Measurements from ENCODE around the gene ME1.

ME1 gene

DNA sequence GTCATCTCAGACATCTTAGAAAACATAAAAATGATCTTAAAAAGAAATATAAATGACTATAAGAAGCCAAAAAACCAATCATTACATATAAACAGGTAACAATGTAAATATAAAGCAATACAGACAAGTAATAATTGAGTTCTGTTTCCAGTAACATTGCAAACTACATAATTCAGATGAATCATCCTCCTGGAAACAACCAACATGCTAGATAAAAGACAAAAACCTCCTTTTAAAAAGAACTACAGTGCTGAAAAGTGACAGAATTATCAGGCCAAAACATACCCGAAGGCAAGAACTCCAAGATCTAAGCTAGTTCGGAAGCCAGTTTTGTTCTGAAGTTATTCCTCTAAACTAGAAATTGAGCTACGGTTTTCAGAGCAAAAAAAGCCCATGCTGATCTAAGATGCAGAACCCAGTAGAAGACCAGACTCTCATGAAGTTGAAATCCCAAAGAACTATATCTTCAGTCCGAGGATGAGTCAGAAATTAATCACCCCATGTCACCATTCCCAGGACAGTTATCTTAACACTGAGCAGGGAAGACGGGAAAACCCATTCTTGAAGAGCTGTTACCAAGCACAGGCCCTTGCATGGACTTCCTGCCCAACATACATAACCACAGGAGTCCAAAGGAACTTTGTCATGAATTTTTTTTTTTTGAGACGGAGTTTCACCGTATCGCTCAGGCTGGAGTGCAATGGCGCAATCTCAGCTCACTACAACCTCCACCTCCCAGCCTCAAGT, 247.6 kb downstream of the ME1 start:
- DNase-seq = no peak

DNA sequence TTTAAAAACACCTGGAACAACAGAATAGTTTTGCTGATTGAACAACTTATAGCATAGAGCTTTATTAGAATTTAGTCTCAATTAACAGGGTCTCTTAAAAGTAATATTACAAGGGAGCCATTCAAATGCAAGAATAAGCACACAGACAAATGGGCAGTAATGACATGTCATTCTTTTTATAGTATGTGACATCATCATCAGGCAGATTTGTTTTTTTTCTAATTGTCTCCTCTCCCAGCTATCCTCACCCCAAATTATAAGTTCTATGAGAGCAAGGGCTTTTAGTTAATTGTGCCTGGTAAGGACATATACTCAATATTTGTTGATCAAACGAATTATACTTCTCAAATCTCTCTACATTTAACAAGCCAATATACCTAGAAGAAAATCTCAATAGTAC, 248.7 kb downstream of the ME1 start:
- DNase-seq = no peak

- DNase-seq = no peak
These were observed 250.4 kb downstream of the ME1 start for GRCh38 chr6:83180426-83180950.

GRCh38 chr6:83176246-83176645, 254.6 kb downstream of the ME1 start:
- no peak for DNase-seq

GRCh38 chr6:83169511-83169910, 261.3 kb downstream of the ME1 start:
- DNase-seq = no peak

GRCh38 chr6:83169106-83169505, 261.7 kb downstream of the ME1 start:
- DNase-seq = no peak

DNA sequence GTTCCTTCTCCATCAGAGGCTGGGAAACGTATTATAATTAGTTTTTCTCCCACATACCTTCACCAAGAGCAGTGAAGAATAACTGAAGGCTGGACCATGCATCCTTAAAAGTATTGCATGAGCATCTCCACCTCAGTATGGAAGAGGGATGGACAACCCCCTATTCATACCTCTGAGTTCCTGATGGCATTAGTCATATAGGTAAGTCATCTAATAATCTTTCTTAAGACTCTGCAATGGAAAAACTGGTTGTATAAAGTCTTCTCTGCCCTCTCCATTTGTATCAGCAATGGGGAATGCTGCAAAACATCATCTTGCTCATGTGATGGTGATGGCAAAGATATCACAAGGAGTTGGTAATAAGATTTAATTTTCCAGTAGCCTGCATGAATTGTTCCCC, 262.3 kb downstream of the ME1 start:
- no peak for DNase-seq

DNA sequence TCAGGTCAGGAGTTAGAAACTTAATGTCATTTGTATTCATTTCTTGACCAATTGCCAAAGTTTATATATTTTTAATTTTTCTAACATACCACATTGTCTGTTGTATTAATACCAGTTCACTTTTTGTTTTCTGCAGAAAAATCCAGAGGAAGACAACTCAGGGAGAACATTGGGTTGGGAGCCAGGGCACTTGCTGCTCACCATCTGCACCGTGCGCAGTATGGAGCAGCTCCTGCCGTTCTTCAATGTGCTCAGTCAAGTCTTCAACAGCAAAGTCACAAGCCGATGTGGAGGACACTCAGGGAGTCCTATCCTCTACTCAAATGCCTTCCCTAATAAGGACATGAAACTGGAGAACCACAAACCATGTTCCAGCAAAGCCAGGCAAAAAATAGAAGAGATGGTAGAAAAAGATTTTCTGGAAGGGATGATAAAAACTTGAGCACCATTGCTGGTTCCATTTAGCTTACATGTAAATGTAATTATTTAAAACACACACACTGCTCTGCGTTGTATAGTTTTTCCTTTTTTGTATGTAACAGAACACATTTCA, 263.0 kb downstream of the ME1 start:
- no peak for DNase-seq
